Common myeloid progenitor, CD34-positive (primary cell): ENCODE measurements around the gene CALHM1.

Source experiments
- CTCF ChIA-PET: fragments of 350-600 bp; sonication (Branson Sonifier 250); formaldehyde crosslinking; loops from one replicate; lab custom pipeline; 2021; ENCODE audit warnings: antibody characterized with exemption; lab: Charles Lee
- POLR2A ChIA-PET: fragments of 350-600 bp; sonication (Branson Sonifier 250); formaldehyde crosslinking; loops from one replicate; lab custom pipeline; 2021; ENCODE audit warnings: antibody characterized with exemption; lab: Charles Lee
- DNase-seq, 3 donors: peaks; one replicate each; pipeline versions ENCODE4 v3.0.0 to v3.0.0-alpha.2; 2013
- H3K27ac ChIP-seq, 2 experiments: 1 replicate in 1 of 2; 2 replicates in 1 of 2; pipeline ENCODE4 v1.7.0; 2013; ENCODE audit warnings: inconsistent platforms in 2 of 2, low read length in 2 of 2, mild to moderate bottlenecking in 2 of 2, low read depth in 1 of 2, moderate library complexity in 1 of 2; ENCODE audit not compliant: severe bottlenecking in 2 of 2, insufficient read depth in 1 of 2, poor library complexity in 1 of 2
- H3K27me3 ChIP-seq, 5 experiments: replicated peaks in 2 of 5; 1 replicate in 3 of 5; 2 replicates in 2 of 5; pipeline versions ENCODE4 v1.6.1 to v1.7.0; 2013; ENCODE audit warnings: low read length in 4 of 5, mild to moderate bottlenecking in 2 of 5, moderate library complexity in 2 of 5, inconsistent platforms in 1 of 5; ENCODE audit not compliant: insufficient read depth in 5 of 5, control insufficient read depth in 4 of 5
- H3K36me3 ChIP-seq, 4 experiments: 1 replicate in 2 of 4; 2 replicates in 2 of 4; pipeline versions ENCODE4 v1.6.1 to v1.7.0; 2013; ENCODE audit warnings: low read length in 3 of 4, control low read depth in 1 of 4, mild to moderate bottlenecking in 1 of 4; ENCODE audit not compliant: control insufficient read depth in 4 of 4, insufficient read depth in 4 of 4
- H3K4me1 ChIP-seq, 4 experiments: 1 replicate in 3 of 4; 2 replicates in 1 of 4; pipeline versions ENCODE4 v1.6.1 to v1.7.1; 2013; ENCODE audit warnings: low read length in 3 of 4, mild to moderate bottlenecking in 3 of 4, control low read depth in 1 of 4, inconsistent platforms in 1 of 4, moderate library complexity in 1 of 4; ENCODE audit not compliant: control insufficient read depth in 4 of 4, insufficient read depth in 4 of 4; ENCODE audit errors: control extremely low read depth in 1 of 4
- H3K4me3 ChIP-seq, 7 experiments: 1 replicate in 4 of 7; 2 replicates in 3 of 7; pipeline versions ENCODE4 v1.5.1 to v1.7.0; 2013; ENCODE audit warnings: mild to moderate bottlenecking in 7 of 7, low read length in 6 of 7, moderate library complexity in 6 of 7, inconsistent platforms in 2 of 7, low read depth in 2 of 7, control low read depth in 1 of 7; ENCODE audit not compliant: insufficient read depth in 4 of 7, control insufficient read depth in 1 of 7; ENCODE audit errors: extremely low read depth in 1 of 7
- H3K9me3 ChIP-seq, 5 experiments: 1 replicate in 4 of 5; 2 replicates in 1 of 5; pipeline versions ENCODE4 v1.6.1 to v1.7.1; 2013; ENCODE audit warnings: low read length in 4 of 5, mild to moderate bottlenecking in 2 of 5, inconsistent platforms in 1 of 5, low read depth in 1 of 5, moderate library complexity in 1 of 5; ENCODE audit not compliant: control insufficient read depth in 4 of 5, insufficient read depth in 2 of 5; ENCODE audit errors: control extremely low read depth in 1 of 5
- WGBS: methylation state at CpG from one replicate; pipeline ENCODE4 v1.1.5; 2013; ENCODE audit not compliant: insufficient coverage; 5-methylcytosine and 5-hydroxymethylcytosine counted together

Gene CALHM1

DNA sequence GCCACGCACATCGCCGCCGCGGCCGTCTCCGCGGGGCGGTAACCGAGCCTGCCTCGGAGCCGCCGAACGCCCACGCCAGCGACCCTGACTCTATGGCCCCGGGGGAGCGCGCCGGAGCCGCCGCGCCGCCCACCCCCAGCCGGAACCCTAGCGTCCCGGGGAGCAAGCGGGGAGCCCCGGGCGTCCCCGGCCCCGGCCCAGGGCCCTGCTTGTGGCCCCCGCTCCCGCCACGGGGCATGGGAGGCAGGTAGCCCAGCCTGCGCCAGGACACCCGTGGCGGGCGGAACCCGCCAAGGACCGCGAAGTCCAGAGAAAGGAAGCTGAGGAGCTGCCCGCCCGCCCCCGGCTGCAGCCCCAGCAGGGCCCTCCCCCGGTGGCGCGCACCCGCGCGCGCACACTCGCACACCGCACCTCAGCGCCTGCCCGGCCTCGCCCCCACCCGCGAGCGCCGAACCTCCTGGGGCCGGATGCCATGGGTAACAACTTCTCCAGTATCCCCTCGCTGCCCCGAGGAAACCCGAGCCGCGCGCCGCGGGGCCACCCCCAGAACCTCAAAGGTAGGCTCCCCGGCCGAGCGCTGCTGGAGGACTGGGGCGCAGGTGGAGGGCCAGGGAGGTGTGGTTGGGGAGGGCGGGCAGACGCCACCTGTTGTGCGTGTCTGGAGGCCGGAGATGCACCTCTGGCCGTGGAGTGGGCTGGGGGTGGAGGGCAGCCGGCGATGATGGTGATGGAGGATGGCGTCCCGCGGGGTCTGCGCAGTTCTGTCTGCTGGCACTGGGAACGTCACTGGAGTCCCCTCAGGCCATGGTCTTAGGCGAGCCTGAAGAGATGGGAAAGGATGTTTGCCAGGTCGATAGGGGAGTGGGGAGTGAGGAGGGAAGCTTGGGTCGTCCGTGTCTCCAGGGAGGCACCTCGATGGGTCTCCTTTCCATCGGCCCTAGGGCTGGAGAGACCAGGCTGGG lies 35.5 kb upstream of the CALHM1 start:
- Histone ChIP-seq H3K27me3 (peaks cover 2 to 63% (median 28%) of the 10 kb centered on the region in 5 experiments), H3K4me1 (peaks cover 0 to 18% (median 17%) of the 10 kb centered on the region in 4 experiments), H3K27ac (no peak overlapping the region), H3K36me3 (no peaks in the 10 kb centered on the region), H3K9me3 (no peaks in the 10 kb centered on the region), H3K4me3 (peak overlapping the region; percentile 32 to 71 (median 58))
- POLR2A ChIA-PET: no interaction called here
- peak in 2 of 3 donors; percentile 46 to 51 for DNase-seq
- WGBS: under 1% methylated on average over 72 of the region's 92 CpGs
- CTCF ChIA-PET: interaction anchor here (1.1 to 2.9 kb wide), 4 partner anchors 9 to 57 kb away, joined by 3 to 13 read pairs (median 4); no protein-coding TSS in a partner anchor

GRCh38 chr10:103493362-103493915 lies 34.7 kb upstream of the CALHM1 start, which contains the start of gene NEURL1:
Gene NEURL1 (plus strand): TSS chr10:103493705. CDS start chr10:103494388, 683 bp downstream.
- 4% methylated on average over 50 of the region's 65 CpGs for WGBS
- Histone ChIP-seq H3K9me3 (no peaks in the 10 kb centered on the region), H3K36me3 (no peaks in the 10 kb centered on the region), H3K27ac (no peak within 1 kb of the TSS), H3K4me1 (peaks cover 0 to 18% (median 17%) of the 10 kb centered on the region in 4 experiments), H3K27me3 (peaks cover 2 to 62% (median 28%) of the 10 kb centered on the region in 5 experiments), H3K4me3 (peak within 1 kb of the TSS; percentile 32 to 71 (median 58))
- peak in 2 of 3 donors; percentile 51 to 68 for DNase-seq
- ChIA-PET CTCF (interaction anchor here (0.7 to 6.0 kb wide), 5 partner anchors 12 to 78 kb away, joined by 3 to 80 read pairs (median 3); partner anchors contain the start of gene CALHM1), POLR2A (no interaction called here)

DNA sequence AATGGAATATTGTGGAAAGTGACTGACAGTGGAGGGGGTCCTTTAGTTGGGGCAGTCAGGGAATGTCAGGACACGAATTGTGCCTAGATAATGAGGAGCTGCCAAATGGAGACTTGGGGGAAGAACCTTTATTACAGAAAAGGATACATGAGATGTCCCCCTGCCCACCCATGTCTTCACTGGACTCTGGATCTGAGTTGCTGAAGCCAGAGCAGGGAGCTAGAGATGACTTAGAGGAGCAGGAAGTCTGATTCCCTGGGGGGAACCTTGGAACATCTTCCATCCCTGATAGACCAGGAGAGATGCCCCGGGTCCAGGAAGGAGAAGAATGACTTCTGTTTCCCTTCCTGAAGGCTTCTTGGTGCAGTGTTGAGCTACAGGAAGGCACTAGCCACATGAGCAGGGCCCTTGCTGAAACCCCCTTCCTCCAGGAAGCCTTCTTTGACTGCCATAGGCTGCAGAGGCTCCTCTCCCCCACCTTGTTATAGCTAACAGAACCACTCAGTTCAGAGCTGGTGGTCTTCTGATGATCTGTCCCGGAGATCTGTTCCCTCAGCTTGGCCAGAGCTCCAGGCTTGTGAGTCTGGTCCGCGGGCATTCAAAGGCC lies 34.1 kb upstream of the CALHM1 start:
- peaks cover 0 to 18% (median 17%) of the 10 kb centered on the region in 4 experiments for H3K4me1 ChIP-seq
- H3K36me3 ChIP-seq: no peaks in the 10 kb centered on the region
- H3K27me3 ChIP-seq: peaks cover 2 to 59% (median 28%) of the 10 kb centered on the region in 5 experiments
- H3K4me3 ChIP-seq: peak overlapping the region in 1 of 7 experiments; percentile 34
- ChIA-PET POLR2A (interaction anchor here (1.6 kb wide), 1 partner anchor 75 kb away, joined by 3 read pairs; no protein-coding TSS in a partner anchor), CTCF (interaction anchor here (0.7 to 6.0 kb wide), 12 partner anchors 12 to 193 kb away, joined by 3 to 80 read pairs (median 3); partner anchors contain the start of gene CALHM1)
- no peak for DNase-seq
- H3K27ac ChIP-seq: no peak overlapping the region
- WGBS: 82% methylated on average over 5 of the region's 5 CpGs
- no peaks in the 10 kb centered on the region for H3K9me3 ChIP-seq

GRCh38 chr10:103491729-103492364 lies 33.1 kb upstream of the CALHM1 start:
- WGBS: 98% methylated on average over 5 of the region's 7 CpGs
- CTCF ChIA-PET: interaction anchor here (0.8 to 6.0 kb wide), 12 partner anchors 9 to 194 kb away, joined by 3 to 80 read pairs (median 4); partner anchors contain the start of gene CALHM1
- H3K36me3 ChIP-seq: no peaks in the 10 kb centered on the region
- H3K9me3 ChIP-seq: no peaks in the 10 kb centered on the region
- H3K4me1 ChIP-seq: peaks cover 0 to 18% (median 17%) of the 10 kb centered on the region in 4 experiments
- H3K27ac ChIP-seq: no peak overlapping the region
- POLR2A ChIA-PET: interaction anchor here (1.6 kb wide), 1 partner anchor 74 kb away, joined by 3 read pairs; no protein-coding TSS in a partner anchor
- no peak for DNase-seq
- H3K4me3 ChIP-seq: no peak overlapping the region
- H3K27me3 ChIP-seq: peaks cover 2 to 50% (median 23%) of the 10 kb centered on the region in 5 experiments

- Histone ChIP-seq H3K27ac (no peak overlapping the region), H3K4me3 (no peak overlapping the region), H3K27me3 (peaks cover 0 to 41% (median 20%) of the 10 kb centered on the region in 5 experiments)
Measured at GRCh38 chr10:103490986-103491314, 32.2 kb upstream of the CALHM1 start.

DNA sequence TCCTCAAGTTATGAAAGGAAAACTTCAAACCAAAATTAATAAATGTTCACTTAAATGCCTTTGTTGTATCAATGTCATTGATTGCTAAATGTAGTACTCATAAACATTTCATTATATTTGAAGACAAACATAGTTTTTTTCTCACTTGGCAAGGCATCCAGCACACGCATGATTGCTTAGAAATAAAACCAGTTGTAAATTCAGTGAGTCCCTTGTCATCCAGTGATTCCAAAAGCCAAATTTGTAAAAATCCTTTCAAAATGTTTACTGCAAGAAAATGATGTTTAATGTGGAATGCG lies 28.7 kb upstream of the CALHM1 start:
- CTCF ChIA-PET: interaction anchor here (1.6 to 5.3 kb wide), 3 partner anchors 11 to 71 kb away, joined by 3 to 147 read pairs (median 27); no protein-coding TSS in a partner anchor
- DNase-seq: no peak
- 100% methylated on average over 1 of the region's 2 CpGs for WGBS
- Histone ChIP-seq H3K9me3 (no peaks in the 10 kb centered on the region), H3K4me3 (no peak overlapping the region), H3K27me3 (peaks cover 0 to 6% (median under 1%) of the 10 kb centered on the region in 5 experiments), H3K4me1 (peaks cover 0 to 3% (median 1%) of the 10 kb centered on the region in 4 experiments), H3K36me3 (no peaks in the 10 kb centered on the region), H3K27ac (no peak overlapping the region)
- POLR2A ChIA-PET: no interaction called here

More at GRCh38 chr10:103490986-103491314, 32.2 kb upstream of the CALHM1 start:
- H3K36me3 ChIP-seq: no peaks in the 10 kb centered on the region
- no peak for DNase-seq
- no CpG with 5 or more reads among the region's 1 CpG for WGBS
- ChIA-PET CTCF (interaction anchor here (0.7 to 6.0 kb wide), 7 partner anchors 8 to 102 kb away, joined by 3 to 80 read pairs (median 4); no protein-coding TSS in a partner anchor), POLR2A (interaction anchor here (0.6 kb wide), 1 partner anchor 12 kb away, joined by 6 read pairs; no protein-coding TSS in a partner anchor)
- peaks cover 0 to 18% (median 17%) of the 10 kb centered on the region in 4 experiments for H3K4me1 ChIP-seq
- H3K9me3 ChIP-seq: no peaks in the 10 kb centered on the region
